Measurements from ENCODE around the gene ACER1.
"Not testable (repeated sequence)": the region's sequence is repeated elsewhere in the genome, so short reads cannot be mapped to it uniquely, and the experiment has no call there.

Gene ACER1

GRCh38 chr19:6355321-6356040, 22.1 kb upstream of the ACER1 start:
- DNase-seq, result not testable (repeated sequence)

DNA sequence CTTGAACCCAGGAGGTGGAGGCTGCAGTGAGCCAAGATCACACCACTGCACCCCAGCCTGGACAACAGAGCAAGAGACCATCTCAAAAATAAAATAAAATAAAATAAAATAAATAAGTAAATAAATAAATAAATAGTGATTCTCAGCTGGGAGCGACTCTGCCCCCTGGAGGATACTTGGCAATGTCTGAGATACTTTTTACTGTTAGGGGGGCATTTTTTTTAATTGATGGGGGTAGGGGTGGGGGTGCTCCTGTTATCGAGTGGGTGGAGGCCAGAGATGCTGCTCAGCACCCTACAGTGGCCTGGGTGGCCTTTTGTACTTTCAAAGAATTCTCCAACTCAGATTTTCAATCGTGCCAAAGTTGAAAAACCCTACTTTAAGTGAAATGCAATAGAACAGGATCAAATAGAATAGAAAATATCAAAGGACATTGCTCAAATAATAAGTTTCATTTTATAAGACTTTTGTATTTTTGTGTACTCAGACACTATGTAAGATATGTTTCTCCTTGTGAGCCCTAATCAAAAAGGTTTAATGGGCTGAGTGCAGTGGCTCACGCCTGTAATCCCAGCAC, 20.8 kb upstream of the ACER1 start:
- no peak for DNase-seq

DNA sequence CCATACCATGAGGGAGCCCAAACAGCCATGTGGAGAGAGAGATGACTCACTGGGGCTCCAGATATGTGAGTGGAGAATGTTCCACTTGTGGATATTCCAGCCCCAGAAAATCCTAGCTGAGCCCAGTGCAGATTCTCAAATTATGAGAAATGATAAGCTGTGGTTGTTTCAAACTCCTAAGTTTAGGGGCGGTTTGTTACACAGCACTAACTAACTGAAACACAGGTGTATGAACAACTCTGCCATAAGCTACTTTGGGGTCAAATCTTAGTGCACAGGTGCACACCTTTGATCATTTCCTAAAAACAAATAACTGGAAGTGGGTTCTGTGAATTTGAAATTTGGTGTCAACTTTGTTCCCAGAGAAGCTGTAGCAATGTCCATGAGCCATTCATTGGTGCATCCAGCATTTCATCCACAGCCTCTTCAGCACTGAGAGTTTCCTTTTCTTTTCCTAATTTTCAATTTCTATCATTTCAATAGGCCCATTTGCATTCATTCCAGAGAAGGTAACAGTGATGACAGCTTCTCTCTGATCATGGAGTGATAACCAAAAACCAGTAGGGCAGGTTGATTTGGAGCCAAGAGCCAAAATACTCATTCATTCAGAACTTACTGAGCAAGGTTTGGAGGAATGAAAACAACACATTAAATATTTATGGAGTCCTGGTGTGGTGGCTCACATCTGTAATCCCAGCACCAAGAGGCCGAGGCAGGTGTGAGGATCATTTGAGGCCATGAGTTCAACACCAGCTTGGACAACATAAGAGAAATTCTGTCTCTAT, 19.2 kb upstream of the ACER1 start:
- no peak for DNase-seq

DNA sequence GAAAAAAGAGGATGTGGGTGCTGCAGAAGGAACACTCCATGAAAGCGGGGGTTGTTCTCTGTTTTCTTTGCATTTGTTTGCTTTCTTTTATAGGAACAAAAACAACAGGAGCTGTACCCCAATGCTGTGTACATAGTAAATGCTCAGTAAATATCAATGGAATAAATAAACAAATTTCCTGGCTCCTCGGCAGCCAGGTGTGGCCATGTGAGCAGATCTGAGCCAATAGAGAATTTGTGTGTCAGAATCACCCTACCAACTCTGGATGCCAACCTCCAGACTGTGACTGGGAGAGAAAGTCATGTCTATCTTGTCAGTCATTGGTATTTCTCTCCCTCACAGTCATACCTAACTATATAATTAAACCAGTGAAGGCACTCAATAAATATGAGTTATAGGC, 17.3 kb upstream of the ACER1 start:
- DNase-seq, result no peak

DNA sequence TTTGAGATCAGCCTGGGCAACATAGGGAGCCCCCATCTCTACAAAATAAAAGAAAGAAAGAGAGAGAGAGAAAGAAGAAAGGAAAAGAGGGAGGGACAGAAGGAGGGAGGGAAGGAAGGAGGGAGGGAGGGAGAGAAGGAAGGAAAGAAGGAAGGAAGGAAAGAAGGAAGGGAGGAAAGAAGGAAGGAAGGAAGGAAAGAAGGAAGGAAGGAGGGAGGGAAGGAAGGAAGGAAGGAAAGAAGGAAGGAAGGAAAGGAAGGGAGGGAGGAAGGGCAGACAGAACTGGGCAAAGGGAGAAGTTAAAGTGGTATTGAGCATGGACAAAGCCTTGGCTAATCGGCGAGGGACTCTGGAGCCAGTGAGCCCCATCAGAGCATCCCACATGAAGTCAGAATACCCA, 15.9 kb upstream of the ACER1 start:
- DNase-seq, result not testable (repeated sequence)

DNA sequence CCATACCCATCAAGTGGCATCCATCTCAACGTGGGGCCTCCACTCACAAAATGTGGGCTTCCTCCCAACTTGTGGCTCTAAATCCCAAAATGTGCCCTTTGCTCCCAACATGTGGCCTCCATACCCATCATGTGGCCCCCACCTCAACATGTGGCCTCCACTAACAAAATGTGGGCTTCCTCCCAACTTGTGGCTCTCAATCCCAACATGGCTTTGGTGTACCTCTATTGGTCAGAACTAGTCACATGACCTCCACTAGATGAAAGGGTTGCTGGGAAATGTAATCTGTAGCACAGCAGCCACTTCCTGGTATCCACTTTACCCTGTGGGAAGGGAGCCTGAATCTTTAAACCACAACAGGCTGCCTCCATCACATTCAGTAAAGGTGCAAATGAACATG, 10.1 kb upstream of the ACER1 start:
- DNase-seq, result no peak

GRCh38 chr19:6340493-6341201, 7.2 kb upstream of the ACER1 start:
- no peak for DNase-seq

- DNase-seq, result no peak
Observed at GRCh38 chr19:6334490-6335285, 1.3 kb upstream of the ACER1 start.

- no peak for DNase-seq
Observed at GRCh38 chr19:6326815-6327214, 6.6 kb downstream of the ACER1 start.

- no peak for DNase-seq
Observed at GRCh38 chr19:6325614-6326013, 7.8 kb downstream of the ACER1 start.

DNA sequence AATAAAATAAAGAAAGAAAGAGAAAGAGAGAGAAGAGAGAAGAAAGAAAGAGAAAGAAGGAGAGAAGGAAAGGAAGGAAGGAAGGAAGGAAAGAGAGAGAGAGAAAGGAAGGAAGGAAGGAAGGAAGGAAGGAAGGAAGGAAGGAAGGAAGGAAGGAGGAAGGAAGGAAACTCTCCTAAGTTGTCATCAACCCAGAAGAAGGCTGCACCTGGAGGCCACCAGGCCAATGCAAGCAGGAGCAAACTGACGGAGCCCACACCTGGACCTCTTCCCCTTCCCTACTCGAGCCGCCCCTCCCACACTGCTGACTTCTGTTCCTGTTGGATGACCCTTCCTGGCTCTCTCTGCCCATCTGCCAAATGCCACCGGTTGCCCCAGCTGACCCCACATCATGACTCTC, 8.7 kb downstream of the ACER1 start:
- DNase-seq, result no peak

- no peak for DNase-seq
Observed at GRCh38 chr19:6322284-6322683, 11.1 kb downstream of the ACER1 start.

DNA sequence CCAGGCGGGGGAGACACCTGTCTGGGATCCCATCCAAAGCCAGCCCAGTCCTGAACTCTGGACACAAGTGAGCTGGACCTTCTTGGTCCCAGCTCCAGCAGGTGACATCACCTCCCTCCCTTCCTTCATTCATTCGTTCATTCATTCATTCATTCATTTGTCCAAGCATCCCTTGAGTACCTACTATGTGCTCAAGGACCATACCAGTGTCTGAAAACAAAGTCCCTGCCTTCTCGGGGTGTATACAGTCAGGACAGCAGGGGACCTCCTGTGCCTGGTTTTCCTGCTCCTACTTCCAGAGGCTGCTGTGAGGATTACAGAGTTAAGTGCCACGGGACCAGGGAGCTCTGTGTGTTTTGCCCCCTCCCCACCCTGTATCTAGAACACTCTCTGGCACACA, 14.0 kb downstream of the ACER1 start:
- no peak for DNase-seq

- no peak for DNase-seq
Observed at GRCh38 chr19:6318772-6319171, 14.6 kb downstream of the ACER1 start.

DNA sequence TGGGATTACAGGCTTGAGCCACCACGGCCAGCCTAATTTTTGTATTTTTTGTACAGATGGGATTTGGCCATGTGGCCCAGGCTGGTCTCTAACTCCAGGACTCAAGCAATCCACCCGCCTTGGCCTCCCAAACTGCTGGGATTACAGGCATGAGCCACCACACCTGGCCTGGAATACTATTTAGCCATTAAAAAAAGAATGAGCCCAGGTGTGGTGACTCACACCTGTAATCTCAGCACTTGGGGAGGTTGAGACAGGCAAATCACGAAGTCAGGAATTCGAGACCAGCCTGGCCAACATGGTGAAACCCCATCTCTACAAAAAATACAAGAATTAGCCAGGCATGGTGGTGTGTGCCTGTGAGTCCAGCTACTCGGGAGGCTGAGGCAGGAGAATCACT, 17.8 kb downstream of the ACER1 start:
- DNase-seq, result not testable (repeated sequence)

DNA sequence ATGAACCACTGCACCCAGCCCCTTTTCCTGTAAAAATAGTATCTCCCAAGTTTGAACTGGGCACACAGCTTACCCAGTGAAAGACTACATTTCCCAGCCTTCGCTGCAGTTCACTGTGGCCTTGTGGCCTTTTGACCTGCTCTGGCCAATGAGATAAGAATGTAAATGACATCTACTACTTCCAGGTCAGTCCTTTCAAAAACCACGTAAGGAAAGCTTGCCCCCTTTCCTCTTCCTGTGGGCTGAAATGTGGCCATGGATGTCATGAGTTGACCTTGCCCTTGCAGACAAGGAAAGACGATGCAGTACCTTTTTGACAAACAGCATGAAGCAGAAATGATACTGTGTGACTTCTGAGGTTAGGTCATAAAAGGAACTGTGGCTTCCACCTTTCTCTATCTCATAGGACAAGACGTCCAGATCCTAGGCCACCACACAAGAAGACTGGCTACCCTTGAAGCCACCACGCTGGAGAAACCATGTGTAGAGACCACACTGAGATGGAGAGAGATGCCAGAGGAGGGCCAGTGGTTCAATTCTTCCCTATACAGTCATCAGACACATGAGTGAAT, 19.9 kb downstream of the ACER1 start:
- DNase-seq, result no peak

- DNase-seq, result no peak
Observed at GRCh38 chr19:6312018-6312417, 21.4 kb downstream of the ACER1 start.

GRCh38 chr19:6298413-6298812, 35.0 kb downstream of the ACER1 start:
- no peak for DNase-seq

DNA sequence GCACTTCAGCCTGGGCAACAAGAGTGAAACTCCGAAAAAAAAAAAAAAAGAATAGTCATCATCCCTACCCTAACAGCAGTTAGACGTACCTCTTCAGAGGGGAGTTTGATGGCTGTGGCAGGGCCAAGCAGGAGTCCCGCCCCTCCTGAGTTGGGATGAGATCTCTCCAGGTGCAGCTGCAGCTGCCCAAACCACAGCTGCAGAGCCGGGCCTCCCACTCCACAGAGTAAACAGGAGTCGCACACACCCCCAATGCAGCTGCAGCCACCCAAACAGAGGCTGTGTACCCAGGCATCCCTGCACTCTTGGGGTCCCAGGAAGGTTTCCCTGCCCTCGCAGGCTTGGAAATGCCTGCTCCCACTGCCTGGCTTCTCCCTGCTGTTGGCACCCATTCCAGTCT, 36.2 kb downstream of the ACER1 start:
- DNase-seq, result no peak

DNA sequence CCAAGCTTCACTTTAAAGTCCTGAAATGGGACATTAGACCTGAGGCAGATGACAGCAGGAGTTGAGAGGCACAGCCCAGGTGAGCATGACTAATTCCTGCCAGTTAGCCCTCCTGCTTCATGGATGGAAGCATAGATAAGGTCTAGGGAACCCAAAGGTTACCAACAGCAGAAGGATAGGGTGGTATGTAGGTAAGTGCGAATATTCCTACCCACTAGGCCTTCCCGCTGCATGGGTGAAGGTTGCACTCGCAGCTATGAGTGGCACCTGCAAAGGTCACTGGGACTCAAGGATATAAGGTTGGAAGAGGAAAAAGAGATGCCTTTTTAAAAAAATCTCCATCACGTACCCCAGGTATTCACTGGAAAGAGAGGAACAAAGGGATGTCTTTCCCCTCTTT, 41.4 kb downstream of the ACER1 start:
- DNase-seq, result no peak

- DNase-seq, result no peak
Observed at GRCh38 chr19:6288737-6289136, 44.7 kb downstream of the ACER1 start.

DNA sequence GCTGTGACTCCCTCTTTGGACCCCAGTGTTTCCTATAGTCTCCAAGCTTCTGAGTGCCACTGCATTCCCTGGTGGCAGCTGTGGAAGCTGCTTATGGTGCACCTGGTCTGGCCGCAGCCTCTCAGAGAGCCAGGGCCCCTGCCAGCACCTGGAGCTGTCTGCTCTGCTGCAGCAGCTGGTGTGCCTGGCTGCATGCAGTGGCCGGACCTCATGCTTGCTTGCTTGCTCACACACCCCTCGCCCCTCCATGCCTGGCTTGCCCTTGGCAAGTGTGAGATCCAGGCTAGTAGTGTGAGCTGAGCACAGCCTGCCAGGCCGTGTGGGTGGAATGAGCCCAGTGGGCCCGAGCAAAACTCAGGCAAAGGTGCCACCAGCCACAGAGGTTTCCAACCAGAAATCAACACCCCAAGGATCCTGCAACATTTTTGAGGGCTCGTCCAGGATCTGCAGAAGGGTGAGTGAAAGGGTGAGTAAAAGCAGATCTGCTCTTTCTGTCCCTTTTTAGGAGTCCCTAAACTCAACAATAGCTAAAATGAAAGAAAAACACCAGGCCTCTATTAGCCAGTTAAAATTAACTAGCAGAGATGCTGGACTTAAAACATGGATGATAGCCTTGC, 46.0 kb downstream of the ACER1 start:
- no peak for DNase-seq
